ENCODE measurements around the gene SERINC1.
"Not testable (repeated sequence)": the region's sequence is repeated elsewhere in the genome, so short reads cannot be mapped to it uniquely, and the experiment has no call there.

DNA sequence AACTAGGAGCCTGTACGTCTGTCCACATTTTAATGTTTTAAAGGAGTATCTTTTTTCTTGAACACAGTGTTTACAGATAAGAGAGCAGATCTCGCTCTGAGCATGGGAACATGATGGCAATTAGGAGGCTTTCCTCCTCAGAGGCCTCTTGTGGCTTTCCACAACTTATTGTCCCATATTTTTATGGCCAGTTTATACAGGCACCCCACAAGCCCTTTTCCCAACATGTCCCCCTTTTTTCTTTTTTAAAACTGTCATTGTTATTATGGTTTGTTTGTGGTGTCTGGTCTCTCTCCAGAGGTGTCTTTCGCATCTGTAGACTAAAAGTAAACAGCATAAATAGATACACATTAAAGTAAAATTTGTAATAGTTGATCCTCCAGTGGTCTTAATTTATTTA is 33.6 kb upstream of the SERINC1 start:
- TF ChIP-seq EP300, POLR2A (IDR thresholded peaks at IDR 0.05): not testable (repeated sequence)
- TF ChIP-seq, protein P1, sequence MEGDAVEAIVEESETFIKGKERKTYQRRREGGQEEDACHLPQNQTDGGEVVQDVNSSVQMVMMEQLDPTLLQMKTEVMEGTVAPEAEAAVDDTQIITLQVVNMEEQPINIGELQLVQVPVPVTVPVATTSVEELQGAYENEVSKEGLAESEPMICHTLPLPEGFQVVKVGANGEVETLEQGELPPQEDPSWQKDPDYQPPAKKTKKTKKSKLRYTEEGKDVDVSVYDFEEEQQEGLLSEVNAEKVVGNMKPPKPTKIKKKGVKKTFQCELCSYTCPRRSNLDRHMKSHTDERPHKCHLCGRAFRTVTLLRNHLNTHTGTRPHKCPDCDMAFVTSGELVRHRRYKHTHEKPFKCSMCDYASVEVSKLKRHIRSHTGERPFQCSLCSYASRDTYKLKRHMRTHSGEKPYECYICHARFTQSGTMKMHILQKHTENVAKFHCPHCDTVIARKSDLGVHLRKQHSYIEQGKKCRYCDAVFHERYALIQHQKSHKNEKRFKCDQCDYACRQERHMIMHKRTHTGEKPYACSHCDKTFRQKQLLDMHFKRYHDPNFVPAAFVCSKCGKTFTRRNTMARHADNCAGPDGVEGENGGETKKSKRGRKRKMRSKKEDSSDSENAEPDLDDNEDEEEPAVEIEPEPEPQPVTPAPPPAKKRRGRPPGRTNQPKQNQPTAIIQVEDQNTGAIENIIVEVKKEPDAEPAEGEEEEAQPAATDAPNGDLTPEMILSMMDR (IDR thresholded peaks at IDR 0.05), result not testable (repeated sequence)

Measured in ovary (tissue), 3 donors.